ENCODE data around the gene THRAP3. TPM values are rescaled to one million over a fixed set of nuclear protein-coding genes. Genes with fewer than 3 reads are reported as not detected.

The THRAP3 gene
- total and polyA plus RNA-seq, 2 experiments from 2014 or later, result 127 to 161 TPM

DNA sequence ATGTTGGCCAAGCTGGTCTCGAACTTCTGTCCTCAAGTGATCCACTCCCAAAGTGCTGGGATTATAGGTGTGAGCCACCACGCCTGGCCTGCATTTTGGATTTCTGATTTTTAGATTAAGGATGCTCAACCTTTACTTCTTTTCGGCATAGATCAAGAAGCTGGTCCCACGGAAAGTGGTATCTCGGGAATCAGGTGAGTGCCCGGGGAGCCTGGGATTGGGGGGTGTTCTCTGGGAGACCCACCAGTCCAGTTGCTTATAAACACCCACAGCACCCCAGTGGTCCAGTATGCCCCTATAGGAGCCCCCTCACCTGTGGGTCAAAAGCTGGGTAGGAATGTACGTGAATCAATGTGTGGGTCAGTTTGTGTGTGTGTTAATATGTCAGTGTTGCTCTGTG lies 85.2 kb downstream of the THRAP3 start:
- no peaks in the 10 kb centered on the region for H3K27me3 ChIP-seq (ENCODE audit: insufficient read depth)
- peaks cover 6% of the 10 kb centered on the region for H4K20me1 ChIP-seq (replicated peaks; ENCODE audit: insufficient read depth)
- Mint-ChIP-seq H3K36me3 (ENCODE audit: low read depth) (peaks cover 31% of the 10 kb centered on the region), H3K4me3 (no peak overlapping the region), H3K27ac (no peak overlapping the region), H3K9me3 (no peaks in the 10 kb centered on the region), H3K4me1 (peaks cover 13% of the 10 kb centered on the region), H3K27me3 (ENCODE audit: insufficient read depth, low read depth, poor library complexity) (peaks cover 11% of the 10 kb centered on the region)
- no peak for ATAC-seq
- H3K4me3 ChIP-seq, result no peak overlapping the region
- H3K9me2 ChIP-seq (ENCODE audit: insufficient read depth), result no peaks in the 10 kb centered on the region
- DNase-seq (ENCODE audit: low spot score), result no peak
- peaks cover 12% of the 10 kb centered on the region for H3F3A ChIP-seq (replicated peaks; ENCODE audit: low read depth)
- no peak overlapping the region for H3K4me2 ChIP-seq
- peaks cover 12% of the 10 kb centered on the region for H3K4me1 ChIP-seq (ENCODE audit: insufficient read depth)
- no peak overlapping the region for H2AFZ ChIP-seq
- no peaks in the 10 kb centered on the region for H3K79me2 ChIP-seq (replicated peaks; ENCODE audit: insufficient read depth)
- no peaks in the 10 kb centered on the region; the same call in none of the 2 replicates for H3K36me3 ChIP-seq (ENCODE audit: insufficient read depth)
- H3K27ac ChIP-seq (ENCODE audit: low read depth), result no peak overlapping the region
- TF ChIP-seq, protein P1, sequence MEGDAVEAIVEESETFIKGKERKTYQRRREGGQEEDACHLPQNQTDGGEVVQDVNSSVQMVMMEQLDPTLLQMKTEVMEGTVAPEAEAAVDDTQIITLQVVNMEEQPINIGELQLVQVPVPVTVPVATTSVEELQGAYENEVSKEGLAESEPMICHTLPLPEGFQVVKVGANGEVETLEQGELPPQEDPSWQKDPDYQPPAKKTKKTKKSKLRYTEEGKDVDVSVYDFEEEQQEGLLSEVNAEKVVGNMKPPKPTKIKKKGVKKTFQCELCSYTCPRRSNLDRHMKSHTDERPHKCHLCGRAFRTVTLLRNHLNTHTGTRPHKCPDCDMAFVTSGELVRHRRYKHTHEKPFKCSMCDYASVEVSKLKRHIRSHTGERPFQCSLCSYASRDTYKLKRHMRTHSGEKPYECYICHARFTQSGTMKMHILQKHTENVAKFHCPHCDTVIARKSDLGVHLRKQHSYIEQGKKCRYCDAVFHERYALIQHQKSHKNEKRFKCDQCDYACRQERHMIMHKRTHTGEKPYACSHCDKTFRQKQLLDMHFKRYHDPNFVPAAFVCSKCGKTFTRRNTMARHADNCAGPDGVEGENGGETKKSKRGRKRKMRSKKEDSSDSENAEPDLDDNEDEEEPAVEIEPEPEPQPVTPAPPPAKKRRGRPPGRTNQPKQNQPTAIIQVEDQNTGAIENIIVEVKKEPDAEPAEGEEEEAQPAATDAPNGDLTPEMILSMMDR (conservative IDR thresholded peaks at IDR 0.05; ENCODE audit: low read depth in 2 of 2), result no peak
- TF ChIP-seq EZH2phosphoT487 (IDR thresholded peaks at IDR 0.05; ENCODE audit: unreplicated experiment) (no peak), ZNF331 (CRISPR knock-in tag; IDR thresholded peaks at IDR 0.05; ENCODE audit: low read depth) (no peak), EZH2 (IDR thresholded peaks at IDR 0.05; ENCODE audit: low read depth, unreplicated experiment) (no peak), NANOG (IDR thresholded peaks at IDR 0.05; ENCODE audit: borderline replicate concordance) (no peak), STAT1 (IDR thresholded peaks at IDR 0.05; ENCODE audit: unreplicated experiment) (no peak), CREB1 (CRISPR knock-in tag; IDR thresholded peaks at IDR 0.05; ENCODE audit: low read depth) (no peak), ZNF114 (CRISPR knock-in tag; IDR thresholded peaks at IDR 0.05) (no peak), JUNB (IDR thresholded peaks at IDR 0.05; ENCODE audit: unreplicated experiment) (no peak), ZNF462 (CRISPR knock-in tag; IDR thresholded peaks at IDR 0.05) (no peak), ETS1 (IDR thresholded peaks at IDR 0.05) (no peak), REST (IDR thresholded peaks at IDR 0.05; ENCODE audit: unreplicated experiment) (no peak), POLR2AphosphoS5 (IDR thresholded peaks at IDR 0.05; ENCODE audit: low read depth) (no peak)
